GM12865 (cell line): ENCODE measurements around the gene CDC42BPB.

Source experiments
- DNase-seq: peaks from one replicate; pipeline ENCODE4 v3.0.0; 2010; ENCODE audit warnings: low read depth
- H3K4me3 ChIP-seq: 2 replicates; pipeline ENCODE4 v1.5.1; 2011; ENCODE audit warnings: mild to moderate bottlenecking, low read depth, low read length, control low read depth
- TF ChIP-seq, protein P1 (sequence below): IDR thresholded peaks from 2 replicates; pipeline ENCODE4 v1.5.1; 2011; ENCODE audit warnings: low read length, control low read depth, low read depth, inconsistent platforms; ENCODE audit not compliant: insufficient read depth; ENCODE audit errors: missing control alignments

Gene CDC42BPB

DNA sequence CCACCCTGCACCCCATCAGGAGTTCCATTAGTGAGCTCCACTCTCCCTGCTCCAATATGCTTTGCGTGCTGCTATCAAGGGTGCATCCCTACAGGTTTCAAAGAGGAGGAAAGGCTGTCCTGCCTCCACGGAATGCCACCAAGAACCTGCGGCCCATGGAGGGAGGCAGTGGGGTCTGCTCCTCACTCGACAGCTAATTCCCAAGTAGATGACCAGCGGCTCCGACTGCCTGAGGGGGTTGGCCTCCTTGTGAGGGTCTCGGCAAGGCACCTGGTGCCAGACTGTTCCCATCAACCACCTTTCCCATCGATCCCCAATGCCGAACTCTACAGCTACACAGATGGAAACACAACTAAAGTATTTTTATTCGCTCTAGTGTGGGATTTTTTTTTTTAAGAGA is 98.9 kb downstream of the CDC42BPB start:
- TF ChIP-seq, protein P1, sequence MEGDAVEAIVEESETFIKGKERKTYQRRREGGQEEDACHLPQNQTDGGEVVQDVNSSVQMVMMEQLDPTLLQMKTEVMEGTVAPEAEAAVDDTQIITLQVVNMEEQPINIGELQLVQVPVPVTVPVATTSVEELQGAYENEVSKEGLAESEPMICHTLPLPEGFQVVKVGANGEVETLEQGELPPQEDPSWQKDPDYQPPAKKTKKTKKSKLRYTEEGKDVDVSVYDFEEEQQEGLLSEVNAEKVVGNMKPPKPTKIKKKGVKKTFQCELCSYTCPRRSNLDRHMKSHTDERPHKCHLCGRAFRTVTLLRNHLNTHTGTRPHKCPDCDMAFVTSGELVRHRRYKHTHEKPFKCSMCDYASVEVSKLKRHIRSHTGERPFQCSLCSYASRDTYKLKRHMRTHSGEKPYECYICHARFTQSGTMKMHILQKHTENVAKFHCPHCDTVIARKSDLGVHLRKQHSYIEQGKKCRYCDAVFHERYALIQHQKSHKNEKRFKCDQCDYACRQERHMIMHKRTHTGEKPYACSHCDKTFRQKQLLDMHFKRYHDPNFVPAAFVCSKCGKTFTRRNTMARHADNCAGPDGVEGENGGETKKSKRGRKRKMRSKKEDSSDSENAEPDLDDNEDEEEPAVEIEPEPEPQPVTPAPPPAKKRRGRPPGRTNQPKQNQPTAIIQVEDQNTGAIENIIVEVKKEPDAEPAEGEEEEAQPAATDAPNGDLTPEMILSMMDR = no peak
- H3K4me3 ChIP-seq = no peak overlapping the region
- no peak for DNase-seq

DNA sequence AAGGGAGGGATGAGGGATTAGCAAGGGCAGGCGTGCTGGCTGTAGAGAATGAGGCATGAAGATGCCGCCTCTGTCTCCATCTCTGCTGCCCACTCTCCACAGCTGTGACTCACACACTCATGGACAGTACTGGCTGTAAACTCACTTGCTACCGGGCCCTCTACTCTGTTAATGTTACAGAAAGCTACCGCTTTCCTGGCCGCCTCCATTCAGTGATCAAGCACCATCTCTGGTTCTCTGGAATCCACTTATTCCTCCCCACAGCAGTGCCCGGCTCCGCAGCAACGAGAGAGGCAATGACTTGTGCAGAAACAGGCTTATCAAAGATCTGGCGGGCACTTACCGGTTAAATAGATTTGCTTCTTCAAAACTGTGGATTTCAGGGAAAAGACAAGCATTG is 100.1 kb downstream of the CDC42BPB start:
- no peak overlapping the region for H3K4me3 ChIP-seq
- DNase-seq = no peak
- TF ChIP-seq, protein P1 = no peak

DNA sequence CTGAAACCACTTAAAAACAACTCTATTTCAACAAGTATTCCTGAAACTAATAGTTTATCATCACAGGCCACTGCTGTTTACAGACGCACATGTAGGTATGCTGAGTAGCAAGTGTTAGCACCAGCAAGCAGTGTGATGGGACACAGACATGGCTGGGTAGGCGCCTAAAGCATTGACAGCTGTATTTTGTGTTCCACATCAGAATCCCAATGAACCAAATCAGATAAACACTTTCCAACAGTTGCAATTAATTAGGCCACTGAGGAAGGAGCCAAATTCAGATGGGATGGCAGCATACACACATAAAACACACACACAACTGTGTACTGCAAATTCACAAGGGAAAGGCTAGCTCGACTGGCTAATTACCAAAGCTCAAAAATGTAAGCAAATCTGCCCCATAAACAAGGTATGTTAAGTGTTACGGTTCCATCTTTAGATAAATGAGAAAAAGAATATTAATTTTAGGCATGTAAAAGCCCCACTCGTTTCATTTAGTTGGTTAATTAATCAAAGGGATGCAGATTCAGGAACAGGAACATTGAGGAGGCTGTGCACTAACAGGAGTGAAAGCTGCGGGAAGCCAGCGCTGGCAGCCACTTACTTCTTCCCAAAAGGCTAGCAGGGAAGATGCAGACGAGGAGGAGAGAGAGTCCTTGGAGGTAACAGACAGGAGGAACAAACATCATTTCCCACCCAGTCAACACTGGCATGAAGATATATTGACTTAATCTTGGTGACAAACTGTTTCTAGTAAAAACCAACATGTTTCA is 101.5 kb downstream of the CDC42BPB start:
- no peak overlapping the region for H3K4me3 ChIP-seq
- TF ChIP-seq, protein P1 = no peak
- no peak for DNase-seq

DNA sequence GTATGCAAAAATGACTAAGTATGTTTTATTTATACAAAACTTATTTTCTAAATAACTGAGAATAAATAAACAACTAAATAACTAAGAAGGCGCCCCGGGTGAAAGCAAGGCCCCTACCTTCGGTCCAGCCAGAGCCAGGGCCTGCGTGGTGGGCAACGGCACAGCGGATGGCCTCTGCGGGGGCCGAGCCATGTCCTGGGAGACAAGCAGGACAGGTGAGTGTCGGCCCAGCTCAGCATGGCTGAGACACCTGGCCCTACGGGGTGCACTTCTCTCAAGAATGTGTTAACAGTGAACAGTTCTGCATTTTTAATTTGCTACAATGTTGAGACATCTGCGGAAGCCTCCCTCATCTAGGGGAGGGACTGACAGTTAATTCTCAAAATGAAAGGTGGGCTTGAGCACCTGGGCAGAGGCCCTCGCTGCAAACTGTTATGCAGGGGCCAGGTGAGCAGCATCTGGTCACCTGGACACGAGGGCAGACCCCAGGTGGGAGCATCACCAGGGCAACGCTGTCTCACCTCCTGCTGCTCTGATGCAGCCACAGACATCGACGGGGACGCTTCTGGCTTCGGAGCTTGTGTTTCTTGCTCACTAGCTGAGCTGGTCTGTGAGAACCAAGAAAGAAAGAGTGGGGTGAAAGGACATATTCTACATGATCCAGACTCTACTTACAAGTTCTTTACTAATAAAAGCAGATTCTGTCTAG is 103.1 kb downstream of the CDC42BPB start:
- no peak for DNase-seq
- H3K4me3 ChIP-seq = no peak overlapping the region
- TF ChIP-seq, protein P1 = no peak

DNA sequence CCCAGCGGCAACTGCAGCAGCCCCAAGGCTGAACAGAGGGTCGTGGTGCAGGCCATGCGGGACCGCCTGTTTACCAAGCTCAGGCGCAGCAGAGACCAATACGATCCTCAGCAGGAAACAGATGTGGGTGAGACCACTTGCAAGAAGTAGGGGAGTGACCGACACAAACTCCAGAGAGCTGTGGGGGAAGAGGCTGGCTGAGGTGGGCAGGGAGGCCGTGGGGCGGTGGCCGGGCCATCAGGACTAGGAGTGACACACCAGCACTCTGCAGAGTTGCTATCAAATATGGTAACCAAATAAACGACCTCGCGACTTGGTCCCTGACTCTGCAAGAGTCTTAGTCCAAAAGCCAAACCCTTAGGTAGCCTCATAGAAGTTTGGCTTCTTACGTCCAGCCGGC is 104.2 kb downstream of the CDC42BPB start:
- TF ChIP-seq, protein P1 = no peak
- H3K4me3 ChIP-seq = no peak overlapping the region
- no peak for DNase-seq

DNA sequence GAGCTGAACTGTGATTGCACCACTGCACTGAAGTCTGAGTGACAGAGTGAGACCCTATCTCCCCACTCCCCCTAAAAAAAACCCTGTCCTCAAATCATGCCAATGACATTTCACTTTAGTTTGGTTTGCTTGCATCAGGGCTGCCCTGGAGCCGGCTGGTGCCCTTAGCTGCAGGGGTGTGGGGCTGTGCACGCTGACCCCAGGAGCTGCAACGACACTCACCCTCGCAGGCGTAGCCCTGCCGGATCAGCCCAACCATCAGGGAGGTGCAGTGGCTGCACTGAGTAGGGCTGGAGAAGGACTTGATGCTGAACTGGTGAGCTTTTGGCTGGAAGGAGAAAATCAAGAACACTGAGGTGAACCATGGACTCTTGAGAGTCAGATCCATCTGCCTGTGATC is 105.1 kb downstream of the CDC42BPB start:
- TF ChIP-seq, protein P1 = no peak
- DNase-seq = no peak
- no peak overlapping the region for H3K4me3 ChIP-seq
